Keratinocyte (primary cell): Measurements from ENCODE around the gene CLDN5.

Source experiments
- EZH2 ChIP-seq: IDR thresholded peaks from one replicate; pipeline ENCODE4 v1.6.1; 2012; ENCODE audit warnings: inconsistent platforms, mild to moderate bottlenecking, low read length, moderate library complexity
- TF ChIP-seq, protein P1 (sequence below), 3 experiments: IDR thresholded peaks in 1 of 3; conservative IDR thresholded peaks in 1 of 3; optimal IDR thresholded peaks in 1 of 3; 2 replicates in 2 of 3; 3 replicates in 1 of 3; pipeline versions ENCODE3 to v1.5.1; 2011; ENCODE audit warnings: low read length in 3 of 3, mild to moderate bottlenecking in 3 of 3, moderate library complexity in 2 of 3, control low read depth in 1 of 3, inconsistent platforms in 1 of 3; ENCODE audit not compliant: insufficient read depth in 2 of 3; ENCODE audit errors: extremely low read depth in 1 of 3

DNA sequence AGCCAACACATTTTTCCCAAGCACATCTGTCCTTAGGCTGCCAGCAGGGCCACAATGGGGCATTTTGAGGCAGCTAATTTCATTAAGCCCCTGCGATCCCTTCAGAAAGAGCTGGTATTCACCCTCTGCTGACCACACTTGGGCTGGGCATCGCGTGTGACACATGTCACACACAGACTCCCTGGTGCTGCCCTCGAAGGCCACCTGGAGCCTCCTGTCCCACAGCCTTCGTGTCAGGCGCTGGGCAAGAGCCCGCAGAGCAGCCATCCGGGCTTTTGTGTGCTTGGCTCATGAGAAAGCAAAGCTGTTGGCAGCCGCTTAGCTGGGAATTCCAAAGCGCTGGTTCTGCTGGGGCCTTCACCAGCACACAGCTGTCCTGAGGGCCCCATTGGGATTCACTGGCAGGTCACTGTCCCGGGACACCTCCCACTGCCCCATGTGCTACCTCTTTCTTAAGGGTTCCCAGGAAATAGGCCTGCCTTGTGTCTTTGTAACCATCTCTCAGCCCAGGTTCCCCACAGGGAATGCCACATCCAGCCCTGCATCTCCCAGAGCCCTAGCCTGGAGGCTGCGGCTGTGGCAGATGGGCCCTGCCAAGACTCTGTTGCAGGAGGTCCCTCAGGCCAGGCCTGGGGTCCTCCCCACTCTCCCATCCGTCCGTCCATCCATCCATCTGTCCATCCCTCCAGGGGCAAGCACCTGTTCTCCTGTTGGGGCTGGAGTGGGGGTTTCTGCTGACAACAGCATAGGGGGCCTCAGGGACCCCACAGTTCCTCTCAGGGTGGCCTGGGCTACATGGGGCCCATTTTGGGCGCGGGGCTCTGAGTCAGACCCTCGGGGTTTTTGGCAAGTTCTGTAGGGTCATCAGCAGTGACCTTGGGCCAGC, 4.9 kb downstream of the CLDN5 start:
- TF ChIP-seq, protein P1, sequence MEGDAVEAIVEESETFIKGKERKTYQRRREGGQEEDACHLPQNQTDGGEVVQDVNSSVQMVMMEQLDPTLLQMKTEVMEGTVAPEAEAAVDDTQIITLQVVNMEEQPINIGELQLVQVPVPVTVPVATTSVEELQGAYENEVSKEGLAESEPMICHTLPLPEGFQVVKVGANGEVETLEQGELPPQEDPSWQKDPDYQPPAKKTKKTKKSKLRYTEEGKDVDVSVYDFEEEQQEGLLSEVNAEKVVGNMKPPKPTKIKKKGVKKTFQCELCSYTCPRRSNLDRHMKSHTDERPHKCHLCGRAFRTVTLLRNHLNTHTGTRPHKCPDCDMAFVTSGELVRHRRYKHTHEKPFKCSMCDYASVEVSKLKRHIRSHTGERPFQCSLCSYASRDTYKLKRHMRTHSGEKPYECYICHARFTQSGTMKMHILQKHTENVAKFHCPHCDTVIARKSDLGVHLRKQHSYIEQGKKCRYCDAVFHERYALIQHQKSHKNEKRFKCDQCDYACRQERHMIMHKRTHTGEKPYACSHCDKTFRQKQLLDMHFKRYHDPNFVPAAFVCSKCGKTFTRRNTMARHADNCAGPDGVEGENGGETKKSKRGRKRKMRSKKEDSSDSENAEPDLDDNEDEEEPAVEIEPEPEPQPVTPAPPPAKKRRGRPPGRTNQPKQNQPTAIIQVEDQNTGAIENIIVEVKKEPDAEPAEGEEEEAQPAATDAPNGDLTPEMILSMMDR (optimal IDR thresholded peaks at IDR 0.05 in 1 of 3, IDR thresholded peaks at IDR 0.05 in 1 of 3, conservative IDR thresholded peaks at IDR 0.05 in 1 of 3; ENCODE audit: extremely low read depth in 1 of 3, insufficient read depth in 2 of 3, low read length in 3 of 3): no peak
- TF ChIP-seq EZH2: no peak
